Ramos (cell line): ENCODE data around the gene AARSD1.
"Not testable (repeated sequence)": the region's sequence is repeated elsewhere in the genome, so short reads cannot be mapped to it uniquely, and the experiment has no call there.

Experiments used
- in situ Hi-C: fragments of 300-500 bp; cut with MboI; formaldehyde crosslinking; loops from one replicate; pipeline ENCODE4 v1.14.3; 2022; ENCODE audit warnings: low sequenced_read_pairs; ENCODE audit not compliant: unreplicated experiment

AARSD1 gene

DNA sequence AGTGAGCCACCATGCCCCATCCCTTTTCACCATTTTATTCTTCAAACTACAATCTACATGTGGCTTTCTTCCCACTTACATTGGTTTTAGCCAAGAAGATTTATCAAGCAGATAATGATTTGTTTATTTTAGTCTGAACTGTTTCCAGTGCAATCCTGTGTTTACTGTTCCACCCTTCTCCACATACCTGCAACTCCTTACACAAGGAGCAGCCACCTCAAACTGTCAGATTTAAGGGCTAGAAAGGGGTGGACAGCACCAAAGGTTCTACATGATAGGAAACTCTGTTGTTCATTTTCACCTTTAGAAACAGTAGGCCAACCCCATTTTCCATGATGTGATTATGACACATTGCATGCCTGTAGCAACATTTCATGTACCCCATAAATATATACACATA lies 18.0 kb upstream of the AARSD1 start:
- in situ Hi-C loops, result loop anchor here (10.0 kb wide), 1 partner anchor 407 kb away; the partner anchor contains the start of gene PSMC3IP

GRCh38 chr17:42980766-42981397 lies 16.6 kb upstream of the AARSD1 start:
- in situ Hi-C loops, result loop anchor here (10.0 kb wide), 1 partner anchor 406 kb away; the partner anchor contains the start of gene PSMC3IP

GRCh38 chr17:42980274-42980765 lies 16.1 kb upstream of the AARSD1 start, which contains the start of gene RUNDC1:
RUNDC1 (plus strand) TSS chr17:42980565; CDS start chr17:42980577, 12 bp downstream.
- in situ Hi-C loops, result loop anchor here (10.0 kb wide), 1 partner anchor 406 kb away; the partner anchor contains the start of gene PSMC3IP

GRCh38 chr17:42979511-42980273 lies 15.4 kb upstream of the AARSD1 start, which contains the start of gene PTGES3L:
PTGES3L (minus strand) TSS chr17:42980080; CDS start chr17:42980053, 27 bp downstream.
- in situ Hi-C loops, result loop anchor here (10.0 kb wide), 1 partner anchor 405 kb away; the partner anchor contains the start of gene PSMC3IP

- in situ Hi-C loops, result not testable (repeated sequence)
Observed at GRCh38 chr17:42975701-42976100, 11.4 kb upstream of the AARSD1 start.

DNA sequence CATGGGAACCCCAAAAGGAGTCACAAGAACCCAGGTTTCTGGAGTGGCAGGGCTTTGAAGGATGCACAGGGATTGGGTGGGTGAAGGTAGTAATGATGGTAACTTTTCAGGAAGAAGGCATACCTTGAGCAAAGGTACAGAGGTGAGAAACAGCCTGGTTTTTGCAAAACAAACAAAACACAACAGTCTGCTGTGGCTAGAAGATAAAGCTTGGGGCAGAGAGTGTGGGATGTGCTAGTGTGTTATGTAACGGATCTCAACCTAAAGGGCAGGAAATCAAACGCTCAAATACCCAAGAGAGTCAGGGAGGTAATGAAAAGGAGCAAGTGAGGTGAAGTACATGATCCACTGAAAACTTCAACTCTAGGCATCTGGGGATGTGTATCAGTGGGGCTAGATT lies 11.0 kb upstream of the AARSD1 start:
- in situ Hi-C loops, result no loop called here

DNA sequence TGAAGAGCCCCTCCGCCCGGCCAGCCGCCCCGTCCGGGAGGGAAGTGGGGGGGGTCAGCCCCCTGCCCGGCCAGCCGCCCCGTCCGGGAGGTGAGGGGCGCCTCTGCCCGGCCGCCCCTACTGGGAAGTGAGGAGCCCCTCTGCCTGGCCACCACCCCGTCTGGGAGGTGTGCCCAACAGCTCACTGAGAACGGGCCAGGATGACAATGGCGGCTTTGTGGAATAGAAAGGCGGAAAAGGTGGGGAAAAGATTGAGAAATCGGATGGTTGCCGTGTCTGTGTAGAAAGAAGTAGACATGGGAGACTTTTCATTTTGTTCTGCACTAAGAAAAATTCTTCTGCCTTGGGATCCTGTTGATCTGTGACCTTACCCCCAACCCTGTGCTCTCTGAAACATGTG lies 9.1 kb upstream of the AARSD1 start:
- in situ Hi-C loops, result not testable (repeated sequence)

DNA sequence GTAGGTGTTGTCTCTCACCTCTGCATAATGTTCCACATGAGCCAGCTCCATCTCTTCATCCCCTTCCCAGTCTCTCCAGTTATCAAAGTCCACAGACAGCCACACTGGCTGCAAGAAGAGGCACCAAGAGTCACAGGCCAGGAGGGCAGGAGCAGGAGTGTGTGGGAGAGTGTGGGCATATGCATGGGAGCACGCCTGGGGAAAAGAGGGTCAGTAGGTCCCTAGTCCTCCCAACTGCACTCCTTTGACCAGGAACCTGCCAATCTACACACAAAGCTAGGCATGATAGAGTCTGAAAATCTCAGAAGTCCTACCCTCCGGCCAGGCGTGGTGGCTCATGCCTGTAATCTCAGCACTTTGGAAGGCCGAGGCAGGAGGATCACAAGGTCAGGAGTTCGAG lies 7.3 kb upstream of the AARSD1 start:
- in situ Hi-C loops, result no loop called here

DNA sequence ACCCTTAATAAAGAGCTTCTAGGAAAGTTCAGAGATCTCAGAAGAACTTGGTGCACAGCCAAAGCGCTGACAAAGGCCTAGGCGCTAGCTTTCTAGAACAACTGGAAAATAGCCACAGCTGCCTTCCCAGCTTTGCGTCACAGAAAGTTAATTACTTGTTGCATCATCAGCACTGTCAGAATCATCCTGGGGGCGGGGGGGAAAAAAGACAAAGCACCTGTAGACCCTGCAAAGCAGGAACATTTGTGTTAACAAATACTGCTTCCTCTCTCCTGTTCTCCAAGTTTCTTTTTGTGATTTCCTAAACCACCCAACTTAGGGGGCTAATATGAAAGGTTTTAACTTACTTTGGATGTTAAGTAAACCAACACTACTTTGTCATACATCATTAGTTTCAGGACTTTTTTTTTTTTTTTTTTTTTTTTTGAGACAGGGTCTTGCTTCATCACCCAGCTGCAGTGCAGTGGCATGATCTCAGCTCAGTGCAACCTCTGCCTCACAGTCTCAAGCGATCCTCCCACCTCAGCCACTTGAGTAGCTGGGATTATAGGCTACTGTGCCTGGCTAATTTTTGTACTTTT lies 4.8 kb upstream of the AARSD1 start:
- in situ Hi-C loops, result no loop called here

DNA sequence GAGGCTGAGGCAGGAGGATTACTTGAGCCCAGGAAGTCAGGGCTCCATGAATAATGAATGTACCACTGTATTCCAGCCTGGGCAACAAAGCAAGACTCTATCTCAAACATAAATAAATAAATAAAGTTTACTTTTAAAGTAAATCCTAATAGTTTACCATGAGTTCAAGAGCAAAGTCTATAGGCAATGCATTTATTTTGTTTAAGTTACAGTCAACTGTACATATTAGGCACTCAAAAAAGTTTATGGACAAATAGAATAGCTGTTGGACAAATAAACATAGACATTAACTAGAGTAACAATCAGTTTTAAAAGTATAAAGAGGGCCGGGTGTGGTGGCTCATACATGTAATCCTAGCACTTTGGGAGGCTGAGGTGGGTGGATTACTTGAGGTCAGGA lies 3.7 kb upstream of the AARSD1 start:
- in situ Hi-C loops, result no loop called here

DNA sequence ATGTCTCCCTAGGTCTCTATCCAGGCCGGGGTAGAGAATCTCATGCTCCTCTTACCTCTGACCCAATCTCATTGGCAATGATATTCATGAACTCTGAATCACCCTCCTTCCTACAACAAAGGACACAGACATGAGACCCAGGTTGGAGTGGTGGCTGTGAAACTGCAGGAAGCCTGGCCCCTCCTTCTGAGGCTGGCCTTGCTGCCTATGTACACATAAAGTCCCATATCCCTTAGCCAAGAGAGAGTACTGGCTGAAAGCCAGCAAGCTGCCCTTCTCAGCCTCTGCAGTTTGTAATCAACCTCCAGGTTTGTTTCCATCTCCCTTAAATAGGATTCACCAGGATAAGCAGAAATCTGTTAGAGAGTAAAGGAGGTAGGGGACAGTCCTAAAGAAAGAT lies 10.6 kb downstream of the AARSD1 start:
- in situ Hi-C loops, result loop anchor here (10.0 kb wide), 1 partner anchor 59 kb away; no protein-coding TSS in a partner anchor

- in situ Hi-C loops, result loop anchor here (10.0 kb wide), 1 partner anchor 55 kb away; no protein-coding TSS in a partner anchor
Observed at GRCh38 chr17:42950044-42950783, 14.0 kb downstream of the AARSD1 start.

GRCh38 chr17:42946812-42947211 lies 17.4 kb downstream of the AARSD1 start:
- in situ Hi-C loops, result loop anchor here (25.0 kb wide), 1 partner anchor 235 kb away; no protein-coding TSS in a partner anchor

DNA sequence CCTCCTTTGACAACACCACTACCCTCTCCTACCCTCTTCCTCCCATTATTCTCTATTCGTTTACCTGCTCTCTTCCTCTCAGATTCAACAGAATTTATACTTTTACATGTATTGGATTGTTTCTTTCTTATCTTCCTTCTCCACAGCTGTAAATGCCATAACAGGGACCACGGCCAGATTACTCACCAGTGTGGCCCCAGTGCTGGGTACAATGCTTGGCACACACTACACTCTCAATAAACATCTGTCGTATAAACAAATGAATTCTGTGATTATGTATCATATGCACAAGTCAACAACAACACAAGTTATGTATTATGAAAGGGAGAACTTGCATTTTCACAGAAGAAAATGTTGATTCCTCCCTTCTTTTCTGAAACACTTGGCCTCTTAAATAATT lies 20.0 kb downstream of the AARSD1 start:
- in situ Hi-C loops, result loop anchor here (25.0 kb wide), 1 partner anchor 232 kb away; no protein-coding TSS in a partner anchor

DNA sequence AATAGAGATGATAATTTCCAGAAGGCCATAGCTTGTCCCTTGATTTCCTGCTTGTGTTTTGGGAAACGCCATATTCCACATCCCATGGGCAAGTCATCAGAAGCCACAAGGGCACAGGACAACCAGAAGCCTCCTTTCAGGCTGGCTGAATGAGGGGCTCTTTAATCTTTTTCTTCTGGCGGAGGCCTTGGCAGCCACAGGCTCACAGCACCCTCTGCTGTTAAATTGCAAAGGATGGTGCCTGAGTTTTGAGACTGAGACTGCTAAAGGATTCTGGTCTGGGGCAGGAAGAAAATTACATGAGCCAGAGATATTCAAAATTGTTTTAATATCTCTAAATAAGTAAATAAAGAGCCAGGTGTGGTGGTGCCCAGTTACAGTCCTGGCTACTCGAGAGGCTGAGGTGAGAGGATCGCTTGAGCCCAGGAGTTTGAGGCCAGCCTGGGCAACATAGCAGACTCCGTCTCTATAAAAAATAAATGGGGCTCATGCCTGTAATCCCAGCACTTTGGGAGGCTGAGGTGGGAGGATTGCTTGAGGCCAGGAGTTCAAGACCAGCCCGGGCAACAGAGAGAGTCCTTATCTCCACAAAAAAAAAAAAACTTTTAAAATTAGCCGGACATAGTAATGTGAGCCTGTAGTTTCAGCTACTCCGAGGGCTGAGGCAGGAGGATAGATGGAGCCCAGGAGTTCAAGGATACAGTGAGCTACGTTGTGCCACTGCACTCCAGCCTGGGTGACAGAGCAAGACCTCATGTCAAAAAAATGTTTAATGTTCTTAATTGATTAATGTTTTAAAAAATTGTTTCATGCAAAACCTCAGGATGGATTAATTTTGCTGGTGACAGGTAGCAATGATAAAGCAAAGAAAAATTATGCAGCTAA lies 26.3 kb downstream of the AARSD1 start:
- in situ Hi-C loops, result loop anchor here (10.0 to 25.0 kb wide), 2 partner anchors 103 to 226 kb away; partner anchors contain the start of gene PSME3

- in situ Hi-C loops, result loop anchor here (25.0 kb wide), 1 partner anchor 217 kb away; no protein-coding TSS in a partner anchor
Observed at GRCh38 chr17:42929497-42929844, 34.8 kb downstream of the AARSD1 start.

DNA sequence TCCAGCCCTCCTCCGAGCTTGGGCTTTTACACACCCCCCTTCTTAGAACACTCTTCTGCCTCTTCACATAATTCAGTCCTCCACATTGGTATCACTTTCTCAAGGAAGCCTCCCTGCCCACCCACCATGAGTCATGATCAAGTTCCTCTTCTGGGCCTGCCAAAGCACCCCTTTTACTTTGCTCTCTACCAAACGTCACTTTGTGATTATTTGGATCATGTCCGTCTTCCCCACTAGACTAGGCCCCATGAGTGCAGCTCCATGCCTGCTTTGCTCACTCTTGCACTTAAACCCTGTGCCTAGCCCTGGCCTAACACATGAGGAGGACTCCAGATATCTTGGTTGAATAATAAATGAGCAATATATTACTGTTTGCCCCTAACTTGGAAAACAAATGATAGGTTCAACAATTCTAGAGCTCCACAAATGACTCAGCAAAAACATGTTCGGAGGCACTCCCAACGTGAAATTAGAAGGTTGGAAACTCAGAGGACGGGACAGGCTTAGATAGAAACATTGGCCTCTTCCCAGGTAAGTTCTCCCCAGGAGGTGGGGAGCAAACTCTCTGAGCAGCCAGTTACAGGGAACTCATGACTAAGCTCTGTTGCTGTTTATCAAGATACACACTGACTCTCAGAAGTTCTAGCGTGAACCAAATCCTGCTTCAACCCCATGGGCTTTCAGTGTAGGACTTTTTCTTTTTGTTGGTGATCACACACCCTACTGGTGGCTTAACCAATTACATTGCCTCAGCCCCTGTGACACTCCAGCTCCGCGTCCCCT lies 35.3 kb downstream of the AARSD1 start:
- in situ Hi-C loops, result loop anchor here (25.0 kb wide), 1 partner anchor 217 kb away; no protein-coding TSS in a partner anchor

DNA sequence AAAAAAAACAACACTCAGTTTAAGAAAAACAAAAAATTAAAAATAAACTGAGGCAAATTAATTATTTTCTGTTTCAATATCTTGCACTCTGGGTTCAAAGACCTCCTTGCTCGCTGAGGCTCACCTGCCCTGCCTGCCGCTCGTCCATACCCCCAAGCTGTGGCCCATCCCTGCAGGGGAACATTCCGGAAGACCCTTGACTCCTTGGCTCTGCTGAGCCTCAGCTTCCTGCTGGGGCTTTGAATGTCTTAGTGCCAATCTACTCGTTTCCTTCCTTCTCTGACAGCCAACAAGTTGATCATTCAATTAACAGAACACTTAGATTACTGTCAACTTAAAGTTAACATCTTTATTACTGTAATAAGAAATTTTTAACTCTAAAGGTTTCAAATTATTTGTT lies 39.4 kb downstream of the AARSD1 start:
- in situ Hi-C loops, result loop anchor here (25.0 kb wide), 1 partner anchor 213 kb away; no protein-coding TSS in a partner anchor
